Measurements from ENCODE around the gene KLHDC8A. TPM values are rescaled to one million over a fixed set of nuclear protein-coding genes. Genes with fewer than 3 reads are reported as not detected.
"Not testable (repeated sequence)": the region's sequence is repeated elsewhere in the genome, so short reads cannot be mapped to it uniquely, and the experiment has no call there.

Gene KLHDC8A, protein sequence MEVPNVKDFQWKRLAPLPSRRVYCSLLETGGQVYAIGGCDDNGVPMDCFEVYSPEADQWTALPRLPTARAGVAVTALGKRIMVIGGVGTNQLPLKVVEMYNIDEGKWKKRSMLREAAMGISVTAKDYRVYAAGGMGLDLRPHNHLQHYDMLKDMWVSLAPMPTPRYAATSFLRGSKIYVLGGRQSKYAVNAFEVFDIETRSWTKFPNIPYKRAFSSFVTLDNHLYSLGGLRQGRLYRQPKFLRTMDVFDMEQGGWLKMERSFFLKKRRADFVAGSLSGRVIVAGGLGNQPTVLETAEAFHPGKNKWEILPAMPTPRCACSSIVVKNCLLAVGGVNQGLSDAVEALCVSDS
- total RNA-seq (not detected in 2 replicates), polyA plus RNA-seq (not detected in 2 replicates), polyA minus RNA-seq (not detected in 2 replicates), Bru-seq, nascent RNA (percentile 10 among the genes with signal in this experiment), BruChase-seq, experiment 1, labeled RNA remaining after a 6-hour chase (not detected), BruChase-seq, experiment 2, labeled RNA remaining after a 2-hour chase (not detected)
- polyA plus RNA-seq (2011; cell fraction: cytosol; rRNA removed), result not detected in 2 replicates
- not detected in 2 replicates for polyA plus RNA-seq (2011; cell fraction: nucleus; rRNA removed)
- polyA plus RNA-seq (2012), result not detected in 2 replicates
- polyA minus RNA-seq (2011; cell fraction: cytosol; rRNA and poly(A)+ RNA removed), result not detected
- polyA minus RNA-seq (2011; cell fraction: nucleus; rRNA and poly(A)+ RNA removed), result not detected in 2 replicates
- long read RNA-seq, result 0 reads

DNA sequence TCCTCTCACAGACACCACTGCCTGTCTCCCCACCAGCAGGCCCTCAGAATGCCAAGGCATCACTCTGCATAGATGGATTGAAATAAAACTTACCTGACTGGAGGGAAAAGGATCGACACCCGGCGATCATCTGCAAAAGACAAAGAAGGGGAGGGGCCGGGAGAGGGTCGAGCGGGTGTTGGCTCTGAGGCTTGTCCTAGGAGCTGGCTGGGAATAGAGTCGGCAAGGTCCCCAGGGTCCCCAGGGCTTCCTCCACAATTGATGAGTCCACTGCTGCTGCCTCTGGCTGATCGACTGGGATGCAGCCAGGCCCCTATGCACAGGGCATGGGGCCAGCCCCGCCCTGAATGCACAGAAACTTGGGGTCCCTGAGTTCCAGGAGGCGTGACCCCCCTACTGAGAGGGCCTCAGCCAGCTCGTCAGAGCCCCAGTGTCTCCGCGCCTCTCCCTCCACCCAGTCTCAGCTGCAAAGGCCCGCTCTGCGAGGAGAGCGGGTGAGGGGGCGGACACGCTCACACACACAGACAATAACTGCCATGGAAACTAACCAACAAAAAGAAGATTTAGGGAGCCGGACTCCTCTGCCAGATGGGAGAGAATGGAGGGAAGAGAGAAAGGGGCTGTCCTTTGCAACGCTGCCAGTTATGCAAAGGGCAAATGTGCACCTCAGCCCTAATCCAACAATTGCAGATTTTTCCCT is at the start of gene KLHDC8A:
TSS of gene KLHDC8A (minus strand) at position 483 of the 700 bp plus-strand sequence. CDS start 13,318 bp downstream, outside the sequence.
- no peak for FAIRE-seq
- intact Hi-C loops (cut with micrococcal nuclease), result no loop called here
- CTCF ChIA-PET, result interaction anchor here (1.0 to 4.7 kb wide), 4 partner anchors 84 to 168 kb away, joined by 3 to 71 read pairs (median 8); no protein-coding TSS in a partner anchor

DNA sequence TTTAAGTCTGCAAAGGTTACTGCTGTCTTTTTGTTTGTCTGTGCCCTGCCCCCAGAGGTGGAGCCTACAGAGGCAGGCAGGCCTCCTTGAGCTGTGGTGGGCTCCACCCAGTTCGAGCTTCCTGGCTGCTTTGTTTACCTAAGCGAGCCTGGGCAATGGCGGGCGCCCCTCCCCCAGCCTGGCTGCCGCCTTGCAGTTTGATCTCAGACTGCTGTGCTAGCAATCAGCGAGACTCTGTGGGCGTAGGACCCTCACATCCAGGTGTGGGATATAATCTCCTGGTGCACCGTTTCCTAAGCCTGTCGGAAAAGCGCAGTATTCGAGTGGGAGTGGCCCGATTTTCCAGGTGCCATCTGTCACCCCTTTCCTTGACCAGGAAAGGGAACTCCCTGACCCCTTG is 49.5 kb upstream of the KLHDC8A start:
- H2AFZ ChIP-seq (ENCODE audit: low read depth, low read length); H3K27me3 ChIP-seq (ENCODE audit: control insufficient read depth in 2 of 2, insufficient read depth in 2 of 2, low read length in 2 of 2); H3K9ac ChIP-seq (replicated peaks; ENCODE audit: extremely low read depth, insufficient read depth, low read length); H3K27ac ChIP-seq (ENCODE audit: insufficient read depth, low read depth, low read length); intact Hi-C loops (cut with micrococcal nuclease); H3K36me3 ChIP-seq (ENCODE audit: control insufficient read depth in 2 of 2, extremely low read depth in 1 of 2, insufficient read depth in 2 of 2, low read length in 2 of 2); H3K4me2 ChIP-seq (ENCODE audit: insufficient read depth, low read length); H3K79me2 ChIP-seq (ENCODE audit: control insufficient read depth, insufficient read depth, low read length); H3K9me1 ChIP-seq (replicated peaks; ENCODE audit: control insufficient read depth, extremely low read depth, insufficient read depth, low read length); H3K9me3 ChIP-seq (replicated peaks; ENCODE audit: control insufficient read depth, insufficient read depth, low read length); POLR2A ChIA-PET; DNase-seq (ENCODE audit: low read depth, low spot score); dilution Hi-C loops (cut with MboI; ENCODE audit: extremely low pct_ligation_motif_present, low sequenced_read_pairs); FAIRE-seq; H4K20me1 ChIP-seq (replicated peaks; ENCODE audit: control insufficient read depth, extremely low read depth, insufficient read depth, low read length); H3K4me1 ChIP-seq (ENCODE audit: control insufficient read depth, extremely low read depth, insufficient read depth, low read length); H3K4me3 ChIP-seq (replicated peaks in 1 of 3; ENCODE audit: insufficient read depth in 1 of 3, low read depth in 1 of 3, low read length in 3 of 3); BruUV-seq (replicated peaks); CTCF ChIA-PET: not testable (repeated sequence)

More for the DNA sequence above, at the start of gene KLHDC8A:
- H3K9me1 ChIP-seq (replicated peaks; ENCODE audit: control insufficient read depth, extremely low read depth, insufficient read depth, low read length), result no peaks in the 10 kb centered on the region
- H3K27me3 ChIP-seq (ENCODE audit: control insufficient read depth in 2 of 2, insufficient read depth in 2 of 2, low read length in 2 of 2), result peaks cover 18 to 31% of the 10 kb centered on the region in 2 experiments
- no TSS peak for BruUV-seq (replicated peaks)
- H3K27ac ChIP-seq (ENCODE audit: insufficient read depth, low read depth, low read length), result no peak within 1 kb of the TSS
- no peak within 1 kb of the TSS for H3K4me2 ChIP-seq (ENCODE audit: insufficient read depth, low read length)
- no peak within 1 kb of the TSS for H3K4me3 ChIP-seq (replicated peaks in 1 of 3; ENCODE audit: insufficient read depth in 1 of 3, low read depth in 1 of 3, low read length in 3 of 3)
- dilution Hi-C loops (cut with MboI; ENCODE audit: extremely low pct_ligation_motif_present, low sequenced_read_pairs), result no loop called here
- TF ChIP-seq, protein P1, sequence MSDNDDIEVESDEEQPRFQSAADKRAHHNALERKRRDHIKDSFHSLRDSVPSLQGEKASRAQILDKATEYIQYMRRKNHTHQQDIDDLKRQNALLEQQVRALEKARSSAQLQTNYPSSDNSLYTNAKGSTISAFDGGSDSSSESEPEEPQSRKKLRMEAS (IDR thresholded peaks at IDR 0.05; ENCODE audit: insufficient read depth, insufficient read length), result no peak
- TF ChIP-seq, protein P2, sequence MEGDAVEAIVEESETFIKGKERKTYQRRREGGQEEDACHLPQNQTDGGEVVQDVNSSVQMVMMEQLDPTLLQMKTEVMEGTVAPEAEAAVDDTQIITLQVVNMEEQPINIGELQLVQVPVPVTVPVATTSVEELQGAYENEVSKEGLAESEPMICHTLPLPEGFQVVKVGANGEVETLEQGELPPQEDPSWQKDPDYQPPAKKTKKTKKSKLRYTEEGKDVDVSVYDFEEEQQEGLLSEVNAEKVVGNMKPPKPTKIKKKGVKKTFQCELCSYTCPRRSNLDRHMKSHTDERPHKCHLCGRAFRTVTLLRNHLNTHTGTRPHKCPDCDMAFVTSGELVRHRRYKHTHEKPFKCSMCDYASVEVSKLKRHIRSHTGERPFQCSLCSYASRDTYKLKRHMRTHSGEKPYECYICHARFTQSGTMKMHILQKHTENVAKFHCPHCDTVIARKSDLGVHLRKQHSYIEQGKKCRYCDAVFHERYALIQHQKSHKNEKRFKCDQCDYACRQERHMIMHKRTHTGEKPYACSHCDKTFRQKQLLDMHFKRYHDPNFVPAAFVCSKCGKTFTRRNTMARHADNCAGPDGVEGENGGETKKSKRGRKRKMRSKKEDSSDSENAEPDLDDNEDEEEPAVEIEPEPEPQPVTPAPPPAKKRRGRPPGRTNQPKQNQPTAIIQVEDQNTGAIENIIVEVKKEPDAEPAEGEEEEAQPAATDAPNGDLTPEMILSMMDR (IDR thresholded peaks at IDR 0.05; ENCODE audit: extremely low read depth in 1 of 2, insufficient read depth in 1 of 2, low read depth in 1 of 2, low read length in 2 of 2), result no peak
- no peak for TF ChIP-seq EZH2 (IDR thresholded peaks at IDR 0.05; ENCODE audit: borderline replicate concordance, low read depth, low read length, severe bottlenecking)
- no peak for TF ChIP-seq JUN (IDR thresholded peaks at IDR 0.05; ENCODE audit: borderline replicate concordance, insufficient read depth, insufficient read length, low read depth)
- TF ChIP-seq MYC (IDR thresholded peaks at IDR 0.05; ENCODE audit: low read depth, low read length), result no peak
- no peak for TF ChIP-seq GATA2 (IDR thresholded peaks at IDR 0.05; ENCODE audit: insufficient read depth, insufficient read length, low read depth, low read length)
- no peak for TF ChIP-seq FOS (IDR thresholded peaks at IDR 0.05; ENCODE audit: borderline replicate concordance, insufficient read depth, low read length)
- no peak for TF ChIP-seq POLR2A (IDR thresholded peaks at IDR 0.05; ENCODE audit: low read depth, low read length)
- no peak for TF ChIP-seq POLR2AphosphoS5 (IDR thresholded peaks at IDR 0.05; ENCODE audit: insufficient read depth, low read depth, low read length)
- no peak within 1 kb of the TSS for H3K9ac ChIP-seq (replicated peaks; ENCODE audit: extremely low read depth, insufficient read depth, low read length)
- no peaks in the 10 kb centered on the region for H3K9me3 ChIP-seq (replicated peaks; ENCODE audit: control insufficient read depth, insufficient read depth, low read length)
- H3K36me3 ChIP-seq (ENCODE audit: control insufficient read depth in 2 of 2, extremely low read depth in 1 of 2, insufficient read depth in 2 of 2, low read length in 2 of 2), result no peaks in the 10 kb centered on the region
- H3K4me1 ChIP-seq (ENCODE audit: control insufficient read depth, extremely low read depth, insufficient read depth, low read length), result no peaks in the 10 kb centered on the region
- H3K79me2 ChIP-seq (ENCODE audit: control insufficient read depth, insufficient read depth, low read length), result no peaks in the 10 kb centered on the region
- POLR2A ChIA-PET, result no interaction called here
- no peaks in the 10 kb centered on the region for H4K20me1 ChIP-seq (replicated peaks; ENCODE audit: control insufficient read depth, extremely low read depth, insufficient read depth, low read length)
- DNase-seq (ENCODE audit: low read depth, low spot score), result no peak
- no peak within 1 kb of the TSS for H2AFZ ChIP-seq (ENCODE audit: low read depth, low read length)
